HG03460 (cell line): Measurements from ENCODE around the gene CDKL1.

Experiments
- ATAC-seq: cut with Tn5 transposase; IDR thresholded peaks from one replicate; pipeline ENCODE4 v1.9.1; 2021; ENCODE audit not compliant: unreplicated experiment

The CDKL1 gene

DNA sequence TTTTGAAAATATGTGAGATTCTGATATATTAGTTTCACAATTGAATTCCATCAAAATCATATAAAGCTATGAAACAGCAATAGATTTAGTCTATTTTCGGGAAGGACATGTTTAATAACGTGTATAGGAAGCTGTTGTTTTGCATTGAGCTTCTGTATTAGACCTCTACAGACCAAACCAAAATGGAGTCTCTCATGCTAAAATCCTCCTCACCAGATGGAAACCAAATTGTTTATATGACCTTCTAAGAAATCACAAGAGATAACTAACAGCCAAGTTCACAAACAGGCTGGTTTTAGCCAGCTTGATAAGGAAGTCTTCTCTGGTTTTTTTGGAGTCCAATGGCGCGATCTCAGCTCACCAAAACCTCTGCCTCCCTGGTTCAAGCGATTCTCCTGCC lies 108.5 kb downstream of the CDKL1 start:
- no peak for ATAC-seq

- no peak for ATAC-seq
Measured at GRCh38 chr14:50285861-50286260, 110.8 kb downstream of the CDKL1 start.
